Measurements from ENCODE around the gene IRAK1BP1.

- TF ChIP-seq CTCF (IDR thresholded peaks at IDR 0.05) (no peak), EZH2 (IDR thresholded peaks at IDR 0.05; ENCODE audit: borderline replicate concordance, insufficient read depth, low read depth, low read length, poor library complexity, severe bottlenecking) (no peak)
Measured at GRCh38 chr6:78867020-78867369, 356 bp upstream of the IRAK1BP1 start.
